ENCODE measurements around the gene ARL5B. TPM values are rescaled to one million over a fixed set of nuclear protein-coding genes. Genes with fewer than 3 reads are reported as not detected.

ARL5B gene
- total RNA-seq, 1 donor from 2014 or later: 16.0 TPM

GRCh38 chr10:18665815-18666558, 6.8 kb downstream of the ARL5B start:
- no peaks in the 10 kb centered on the region for H3K9me3 Mint-ChIP-seq (ENCODE audit: low read depth)
- H3K27ac Mint-ChIP-seq (ENCODE audit: unreplicated experiment): peak overlapping the region; percentile 75
- no peak overlapping the region for H3K4me3 Mint-ChIP-seq (ENCODE audit: unreplicated experiment)
- peaks cover 5% of the 10 kb centered on the region for H3K36me3 Mint-ChIP-seq (ENCODE audit: low read depth)
- TF ChIP-seq, protein P1, sequence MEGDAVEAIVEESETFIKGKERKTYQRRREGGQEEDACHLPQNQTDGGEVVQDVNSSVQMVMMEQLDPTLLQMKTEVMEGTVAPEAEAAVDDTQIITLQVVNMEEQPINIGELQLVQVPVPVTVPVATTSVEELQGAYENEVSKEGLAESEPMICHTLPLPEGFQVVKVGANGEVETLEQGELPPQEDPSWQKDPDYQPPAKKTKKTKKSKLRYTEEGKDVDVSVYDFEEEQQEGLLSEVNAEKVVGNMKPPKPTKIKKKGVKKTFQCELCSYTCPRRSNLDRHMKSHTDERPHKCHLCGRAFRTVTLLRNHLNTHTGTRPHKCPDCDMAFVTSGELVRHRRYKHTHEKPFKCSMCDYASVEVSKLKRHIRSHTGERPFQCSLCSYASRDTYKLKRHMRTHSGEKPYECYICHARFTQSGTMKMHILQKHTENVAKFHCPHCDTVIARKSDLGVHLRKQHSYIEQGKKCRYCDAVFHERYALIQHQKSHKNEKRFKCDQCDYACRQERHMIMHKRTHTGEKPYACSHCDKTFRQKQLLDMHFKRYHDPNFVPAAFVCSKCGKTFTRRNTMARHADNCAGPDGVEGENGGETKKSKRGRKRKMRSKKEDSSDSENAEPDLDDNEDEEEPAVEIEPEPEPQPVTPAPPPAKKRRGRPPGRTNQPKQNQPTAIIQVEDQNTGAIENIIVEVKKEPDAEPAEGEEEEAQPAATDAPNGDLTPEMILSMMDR (IDR thresholded peaks at IDR 0.05): no peak
- H3K27me3 Mint-ChIP-seq (ENCODE audit: low read depth): no peaks in the 10 kb centered on the region
- no peak for DNase-seq (ENCODE audit: low spot score)
- peaks cover 54% of the 10 kb centered on the region for H3K4me1 Mint-ChIP-seq (ENCODE audit: low read depth)

DNA sequence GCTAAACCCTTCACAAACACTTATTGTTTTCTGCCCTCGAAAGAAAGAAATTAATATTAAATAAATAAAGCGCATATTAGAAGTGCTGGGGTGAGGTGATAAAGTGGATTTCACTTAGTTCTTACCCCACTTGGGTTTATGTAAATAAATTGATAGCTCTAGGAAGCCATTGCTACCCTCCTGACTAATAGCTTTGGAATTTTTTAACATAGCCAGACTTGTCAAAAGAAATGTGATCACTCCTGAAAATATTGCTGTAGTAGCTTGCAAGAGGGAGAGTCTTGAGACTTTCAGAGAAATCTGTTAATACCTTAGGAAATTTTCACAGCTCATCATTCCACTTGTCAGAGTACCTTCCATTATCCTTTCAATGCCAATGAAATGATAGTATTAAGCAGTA, 7.6 kb downstream of the ARL5B start:
- TF ChIP-seq, protein P1 (IDR thresholded peaks at IDR 0.05): no peak
- peak overlapping the region; percentile 69 for H3K27ac Mint-ChIP-seq (ENCODE audit: unreplicated experiment)
- DNase-seq (ENCODE audit: low spot score): no peak
- no peaks in the 10 kb centered on the region for H3K9me3 Mint-ChIP-seq (ENCODE audit: low read depth)
- no peak overlapping the region for H3K4me3 Mint-ChIP-seq (ENCODE audit: unreplicated experiment)
- no peaks in the 10 kb centered on the region for H3K27me3 Mint-ChIP-seq (ENCODE audit: low read depth)
- peaks cover 46% of the 10 kb centered on the region for H3K4me1 Mint-ChIP-seq (ENCODE audit: low read depth)
- peaks cover 5% of the 10 kb centered on the region for H3K36me3 Mint-ChIP-seq (ENCODE audit: low read depth)

GRCh38 chr10:18668026-18668425, 8.8 kb downstream of the ARL5B start:
- Mint-ChIP-seq H3K4me3 (ENCODE audit: unreplicated experiment) (no peak overlapping the region), H3K36me3 (ENCODE audit: low read depth) (peaks cover 5% of the 10 kb centered on the region), H3K27ac (ENCODE audit: unreplicated experiment) (no peak overlapping the region), H3K27me3 (ENCODE audit: low read depth) (no peaks in the 10 kb centered on the region), H3K4me1 (ENCODE audit: low read depth) (peaks cover 37% of the 10 kb centered on the region), H3K9me3 (ENCODE audit: low read depth) (no peaks in the 10 kb centered on the region)
- TF ChIP-seq, protein P1 (IDR thresholded peaks at IDR 0.05): no peak
- no peak for DNase-seq (ENCODE audit: low spot score)

DNA sequence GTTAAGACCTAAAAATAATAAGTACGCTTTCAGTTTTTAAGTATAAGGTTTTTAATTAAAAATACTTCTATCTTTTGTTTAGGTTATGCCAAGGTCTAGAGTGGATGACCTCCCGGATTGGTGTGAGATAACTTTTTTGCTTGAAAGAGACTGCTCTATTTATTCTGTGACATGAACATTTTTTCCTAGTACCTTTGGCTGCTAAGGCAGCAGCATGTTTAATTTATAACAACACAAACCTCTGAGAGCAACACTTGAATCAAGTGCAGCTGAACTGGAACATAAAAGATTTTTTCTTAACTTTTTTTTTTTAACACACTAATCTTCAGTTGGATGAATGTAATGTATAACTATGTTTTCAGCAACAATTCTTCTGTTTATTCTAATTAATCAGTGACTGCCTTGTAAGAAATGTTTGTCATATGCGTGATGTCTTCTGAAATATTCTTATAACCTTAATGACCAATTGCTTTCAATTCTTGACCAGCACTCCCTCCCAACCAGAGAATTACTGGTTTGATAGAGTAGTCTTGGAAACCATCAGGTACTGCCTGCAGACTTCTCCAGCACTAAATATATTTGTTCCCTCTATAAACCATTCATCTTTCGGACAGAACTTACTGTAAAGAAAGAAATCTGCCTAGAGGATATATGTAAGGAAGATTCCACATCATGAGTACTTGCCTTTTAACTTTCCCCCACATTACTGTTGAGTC, 16.0 kb downstream of the ARL5B start:
- no peak for DNase-seq (ENCODE audit: low spot score)
- H3K36me3 Mint-ChIP-seq (ENCODE audit: low read depth): peaks cover 15% of the 10 kb centered on the region
- no peaks in the 10 kb centered on the region for H3K4me1 Mint-ChIP-seq (ENCODE audit: low read depth)
- H3K27me3 Mint-ChIP-seq (ENCODE audit: low read depth): no peaks in the 10 kb centered on the region
- H3K27ac Mint-ChIP-seq (ENCODE audit: unreplicated experiment): no peak overlapping the region
- TF ChIP-seq, protein P1 (IDR thresholded peaks at IDR 0.05): no peak
- no peaks in the 10 kb centered on the region for H3K9me3 Mint-ChIP-seq (ENCODE audit: low read depth)
- no peak overlapping the region for H3K4me3 Mint-ChIP-seq (ENCODE audit: unreplicated experiment)

GRCh38 chr10:18680754-18681153, 21.5 kb downstream of the ARL5B start:
- H3K36me3 Mint-ChIP-seq (ENCODE audit: low read depth): peaks cover 3% of the 10 kb centered on the region
- no peak overlapping the region for H3K4me3 Mint-ChIP-seq (ENCODE audit: unreplicated experiment)
- H3K27ac Mint-ChIP-seq (ENCODE audit: unreplicated experiment): no peak overlapping the region
- H3K27me3 Mint-ChIP-seq (ENCODE audit: low read depth): no peaks in the 10 kb centered on the region
- no peak for DNase-seq (ENCODE audit: low spot score)
- TF ChIP-seq, protein P1 (IDR thresholded peaks at IDR 0.05): no peak
- H3K4me1 Mint-ChIP-seq (ENCODE audit: low read depth): peaks cover 21% of the 10 kb centered on the region
- no peaks in the 10 kb centered on the region for H3K9me3 Mint-ChIP-seq (ENCODE audit: low read depth)
